PC-9 (cell line): Measurements from ENCODE around the gene SFT2D3. TPM values are rescaled to one million over a fixed set of nuclear protein-coding genes. Genes with fewer than 3 reads are reported as not detected.

Experiments used
- BruUV-seq: library from RNA; stranded (reverse); fragments of 400-500 nt; replicated peaks from 2 replicates; lab custom pipeline; 2021; lab: Mats Ljungman, UMichigan
- CTCF ChIA-PET: fragments of 300-600 bp; sonication (Branson Sonifier 250); formaldehyde crosslinking; loops from one replicate; lab custom pipeline; 2022; ENCODE audit warnings: antibody characterized with exemption; lab: Charles Lee
- POLR2A ChIA-PET: fragments of 300-600 bp; sonication (Branson Sonifier 250); formaldehyde crosslinking; loops from one replicate; lab custom pipeline; 2022; ENCODE audit warnings: antibody characterized with exemption; ENCODE audit not compliant: unreplicated experiment; lab: Charles Lee
- DNase-seq, 2 experiments: peaks; one replicate each; pipeline versions ENCODE4 v3.0.0 to v3.0.0-alpha.2; 2015 to 2022; ENCODE audit warnings: mixed read lengths in 1 of 2
- H2AFZ ChIP-seq: fragments of 200-600 bp; sonication (generic); 2 replicates; pipeline ENCODE4 v1.8.1; 2017; ENCODE audit warnings: antibody characterized with exemption
- H3F3A ChIP-seq: fragments of 200-600 bp; sonication (generic); 2 replicates; pipeline ENCODE4 v1.8.1; 2017; ENCODE audit warnings: antibody characterized with exemption, mild to moderate bottlenecking, low read depth; ENCODE audit not compliant: insufficient read depth
- H3K27ac ChIP-seq: fragments of 200-600 bp; sonication (generic); 2 replicates; pipeline ENCODE4 v1.6.1; 2016; ENCODE audit warnings: mixed run types
- H3K27me3 ChIP-seq: fragments of 200-600 bp; sonication (generic); 2 replicates; pipeline ENCODE4 v1.6.1; 2016; ENCODE audit warnings: low read depth, mixed run types; ENCODE audit not compliant: insufficient read depth
- H3K36me3 ChIP-seq: fragments of 200-600 bp; sonication (generic); 2 replicates; pipeline ENCODE4 v1.6.1; 2016; ENCODE audit warnings: low read depth, mixed run types
- H3K4me1 ChIP-seq: fragments of 200-600 bp; sonication (generic); replicated peaks from 2 replicates; pipeline ENCODE4 v1.6.1; 2016; ENCODE audit warnings: mixed run types; ENCODE audit not compliant: insufficient read depth
- H3K4me2 ChIP-seq: fragments of 200-600 bp; sonication (generic); 2 replicates; pipeline ENCODE4 v1.6.1; 2017; ENCODE audit warnings: mixed run types
- H3K4me3 ChIP-seq: fragments of 200-600 bp; sonication (generic); 2 replicates; pipeline ENCODE4 v1.6.1; 2016; ENCODE audit warnings: mixed run types
- H3K79me2 ChIP-seq: fragments of 200-600 bp; sonication (generic); 2 replicates; pipeline ENCODE4 v1.6.1; 2017; ENCODE audit warnings: low read depth, mixed run types
- H3K9me2 ChIP-seq: fragments of 200-600 bp; sonication (generic); 2 replicates; pipeline ENCODE4 v1.8.1; 2017; ENCODE audit warnings: mild to moderate bottlenecking; ENCODE audit not compliant: insufficient read depth
- H3K9me3 ChIP-seq: fragments of 200-600 bp; sonication (generic); 2 replicates; pipeline ENCODE4 v1.8.1; 2016; ENCODE audit warnings: low read depth; ENCODE audit not compliant: insufficient read depth
- H4K20me1 ChIP-seq: fragments of 200-600 bp; sonication (generic); 2 replicates; pipeline ENCODE4 v1.8.1; 2017; ENCODE audit not compliant: insufficient read depth
- EZH2 ChIP-seq: fragments of 200-600 bp; sonication (generic); IDR thresholded peaks from 2 replicates; pipeline ENCODE4 v1.8.0; 2017; ENCODE audit warnings: antibody characterized with exemption, low read depth
- intact Hi-C: fragments of 100-400 bp; cut with micrococcal nuclease; formaldehyde crosslinking; loops from one replicate; pipeline ENCODE4 v1.10.0; 2022; ENCODE audit not compliant: unreplicated experiment
- total RNA-seq: library from RNA; stranded (reverse); gene quantifications from 2 replicates; pipeline ENCODE4 v1.2.3, GENCODE V29; 2021
- TF ChIP-seq, protein P1 (sequence below): fragments of 200-600 bp; sonication (generic); conservative IDR thresholded peaks from 2 replicates; pipeline ENCODE4 v1.6.1; 2017; ENCODE audit warnings: mixed run types, antibody characterized with exemption, mild to moderate bottlenecking, moderate library complexity

Gene SFT2D3
- total RNA-seq, 1 experiment from 2014 or later, result 7.3 TPM

- intact Hi-C loops, result no loop called here
- H3K9me3 ChIP-seq, result peaks cover 3% of the 10 kb centered on the region; the same call in 1 of the 2 replicates
- TF ChIP-seq, protein P1, sequence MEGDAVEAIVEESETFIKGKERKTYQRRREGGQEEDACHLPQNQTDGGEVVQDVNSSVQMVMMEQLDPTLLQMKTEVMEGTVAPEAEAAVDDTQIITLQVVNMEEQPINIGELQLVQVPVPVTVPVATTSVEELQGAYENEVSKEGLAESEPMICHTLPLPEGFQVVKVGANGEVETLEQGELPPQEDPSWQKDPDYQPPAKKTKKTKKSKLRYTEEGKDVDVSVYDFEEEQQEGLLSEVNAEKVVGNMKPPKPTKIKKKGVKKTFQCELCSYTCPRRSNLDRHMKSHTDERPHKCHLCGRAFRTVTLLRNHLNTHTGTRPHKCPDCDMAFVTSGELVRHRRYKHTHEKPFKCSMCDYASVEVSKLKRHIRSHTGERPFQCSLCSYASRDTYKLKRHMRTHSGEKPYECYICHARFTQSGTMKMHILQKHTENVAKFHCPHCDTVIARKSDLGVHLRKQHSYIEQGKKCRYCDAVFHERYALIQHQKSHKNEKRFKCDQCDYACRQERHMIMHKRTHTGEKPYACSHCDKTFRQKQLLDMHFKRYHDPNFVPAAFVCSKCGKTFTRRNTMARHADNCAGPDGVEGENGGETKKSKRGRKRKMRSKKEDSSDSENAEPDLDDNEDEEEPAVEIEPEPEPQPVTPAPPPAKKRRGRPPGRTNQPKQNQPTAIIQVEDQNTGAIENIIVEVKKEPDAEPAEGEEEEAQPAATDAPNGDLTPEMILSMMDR, result no peak
- TF ChIP-seq EZH2, result no peak
- H3K4me2 ChIP-seq, result no peak overlapping the region
- H4K20me1 ChIP-seq, result no peaks in the 10 kb centered on the region
- BruUV-seq, result no TSS peak
- ChIA-PET CTCF (no interaction called here), POLR2A (no interaction called here)
- H3K9me2 ChIP-seq, result no peaks in the 10 kb centered on the region
- no peak overlapping the region for H2AFZ ChIP-seq
- no peaks in the 10 kb centered on the region for H3K4me1 ChIP-seq
- H3K27me3 ChIP-seq, result peaks cover 51% of the 10 kb centered on the region
- H3K4me3 ChIP-seq, result no peak overlapping the region
- H3K36me3 ChIP-seq, result no peaks in the 10 kb centered on the region
- H3K27ac ChIP-seq, result no peak overlapping the region
- DNase-seq, result no peak
- no peaks in the 10 kb centered on the region for H3F3A ChIP-seq
- H3K79me2 ChIP-seq, result no peaks in the 10 kb centered on the region
Observed at GRCh38 chr2:127664895-127665225, 36.4 kb upstream of the SFT2D3 start.

GRCh38 chr2:127665267-127665893 is 35.9 kb upstream of the SFT2D3 start:
- POLR2A ChIA-PET, result no interaction called here
- Histone ChIP-seq H3K4me2 (no peak overlapping the region), H3K9me2 (no peaks in the 10 kb centered on the region), H3K79me2 (no peaks in the 10 kb centered on the region), H3K4me3 (no peak overlapping the region), H3K27me3 (peaks cover 56% of the 10 kb centered on the region), H3K4me1 (no peaks in the 10 kb centered on the region), H3K9me3 (no peaks in the 10 kb centered on the region), H4K20me1 (no peaks in the 10 kb centered on the region), H3K27ac (no peak overlapping the region), H3K36me3 (no peaks in the 10 kb centered on the region), H3F3A (no peaks in the 10 kb centered on the region), H2AFZ (no peak overlapping the region)
- no TSS peak for BruUV-seq
- no peak for TF ChIP-seq EZH2
- TF ChIP-seq, protein P1, result no peak
- CTCF ChIA-PET, result no interaction called here
- intact Hi-C loops, result no loop called here
- DNase-seq, result no peak

- Histone ChIP-seq H3K27ac (no peak overlapping the region), H3K27me3 (peaks cover 87% of the 10 kb centered on the region), H3K4me2 (no peak overlapping the region), H3K79me2 (no peaks in the 10 kb centered on the region), H3K9me3 (no peaks in the 10 kb centered on the region), H3K4me3 (no peak overlapping the region), H3K9me2 (no peaks in the 10 kb centered on the region), H2AFZ (no peak overlapping the region), H4K20me1 (no peaks in the 10 kb centered on the region), H3K4me1 (no peaks in the 10 kb centered on the region), H3K36me3 (no peaks in the 10 kb centered on the region), H3F3A (no peaks in the 10 kb centered on the region)
- TF ChIP-seq EZH2, result no peak
- TF ChIP-seq, protein P1, result no peak
- intact Hi-C loops, result no loop called here
- no peak for DNase-seq
- BruUV-seq, result no TSS peak
- CTCF ChIA-PET, result no interaction called here
- POLR2A ChIA-PET, result no interaction called here
Observed at GRCh38 chr2:127669056-127669455, 32.2 kb upstream of the SFT2D3 start.
